Naive thymus-derived CD4-positive, alpha-beta T cell (primary cell): ENCODE measurements around the gene FAM187B. TPM values are rescaled to one million over a fixed set of nuclear protein-coding genes. Genes with fewer than 3 reads are reported as not detected.
"Not testable (repeated sequence)": the region's sequence is repeated elsewhere in the genome, so short reads cannot be mapped to it uniquely, and the experiment has no call there.

ENCODE experiments used
- ATAC-seq: fragments of 150-1000 bp; cut with Tn5 transposase; 2 replicates; pipeline ENCODE4 v1.10.0; 2021; ENCODE audit warnings: mild to moderate bottlenecking, moderate library complexity
- CTCF ChIA-PET: fragments of 350-600 bp; sonication (Branson Sonifier 250); formaldehyde crosslinking; loops from one replicate; lab custom pipeline; 2021; ENCODE audit warnings: antibody characterized with exemption; lab: Charles Lee
- POLR2A ChIA-PET: fragments of 350-600 bp; sonication (Branson Sonifier 250); formaldehyde crosslinking; loops from one replicate; lab custom pipeline; 2021; ENCODE audit warnings: antibody characterized with exemption, inconsistent platforms; lab: Charles Lee
- DNase-seq, 9 donors: peaks; one replicate each; pipeline versions ENCODE4 v3.0.0 to v3.0.0-alpha.2; 2020 to 2022; ENCODE audit warnings: mixed read lengths in 1 of 9
- H3K27ac ChIP-seq: one replicate; pipeline ENCODE4 v1.7.0; 2013; ENCODE audit warnings: mild to moderate bottlenecking, low read depth, low read length, moderate library complexity
- H3K27me3 ChIP-seq, 2 donors: one replicate each; pipeline ENCODE4 v1.7.0; 2013; ENCODE audit warnings: low read length in 2 of 2, mild to moderate bottlenecking in 2 of 2, moderate library complexity in 2 of 2; ENCODE audit not compliant: control insufficient read depth in 2 of 2, insufficient read depth in 2 of 2
- H3K36me3 ChIP-seq, 3 experiments: 1 replicate in 2 of 3; 2 replicates in 1 of 3; pipeline ENCODE4 v1.7.0; 2013; ENCODE audit warnings: low read length in 3 of 3, mild to moderate bottlenecking in 3 of 3, moderate library complexity in 1 of 3; ENCODE audit not compliant: insufficient read depth in 3 of 3, control insufficient read depth in 2 of 3
- H3K4me1 ChIP-seq, 2 donors: one replicate each; pipeline ENCODE4 v1.7.0; 2013; ENCODE audit warnings: low read length in 2 of 2, mild to moderate bottlenecking in 2 of 2, moderate library complexity in 1 of 2; ENCODE audit not compliant: control insufficient read depth in 2 of 2, insufficient read depth in 2 of 2
- H3K4me3 ChIP-seq: 2 replicates; pipeline ENCODE4 v1.7.0; 2013; ENCODE audit warnings: mild to moderate bottlenecking, low read length
- H3K9me3 ChIP-seq, 3 experiments: 1 replicate in 2 of 3; 2 replicates in 1 of 3; pipeline ENCODE4 v1.7.0; 2013; ENCODE audit warnings: low read length in 3 of 3; ENCODE audit not compliant: control insufficient read depth in 2 of 3
- H3K27ac Mint-ChIP-seq, 9 donors: one replicate each; pipeline ENCODE4 v1.8.0; 2020 to 2022; ENCODE audit warnings: mixed read lengths in 9 of 9, mild to moderate bottlenecking in 8 of 9, moderate library complexity in 5 of 9, inconsistent platforms in 2 of 9
- H3K27me3 Mint-ChIP-seq, 5 donors: one replicate each; pipeline ENCODE4 v1.8.0; 2021 to 2022; ENCODE audit warnings: mixed read lengths in 5 of 5, mild to moderate bottlenecking in 1 of 5
- H3K36me3 Mint-ChIP-seq, 5 donors: one replicate each; pipeline ENCODE4 v1.8.0; 2020 to 2022; ENCODE audit warnings: mixed read lengths in 5 of 5, mild to moderate bottlenecking in 3 of 5, inconsistent platforms in 1 of 5
- H3K4me1 Mint-ChIP-seq, 7 donors: one replicate each; pipeline ENCODE4 v1.8.0; 2020 to 2022; ENCODE audit warnings: mixed read lengths in 7 of 7, mild to moderate bottlenecking in 3 of 7, inconsistent platforms in 1 of 7
- H3K4me3 Mint-ChIP-seq, 10 donors: one replicate each; pipeline ENCODE4 v1.8.0; 2020 to 2022; ENCODE audit warnings: mild to moderate bottlenecking in 10 of 10, mixed read lengths in 10 of 10, moderate library complexity in 6 of 10, inconsistent platforms in 2 of 10
- H3K9me3 Mint-ChIP-seq, 11 donors: one replicate each; pipeline ENCODE4 v1.8.0; 2020 to 2022; ENCODE audit warnings: mixed read lengths in 11 of 11, mild to moderate bottlenecking in 4 of 11, inconsistent platforms in 1 of 11, moderate library complexity in 1 of 11
- intact Hi-C, 2 donors: fragments of 100-400 bp; cut with micrococcal nuclease; formaldehyde crosslinking; loops; one replicate each; pipeline ENCODE4 v1.15.1; 2023
- polyA plus RNA-seq, 2 donors: library from polyadenylated mRNA; unstranded; fragments of 300-500 nt; fragmentation: Illumina TruSeq; gene quantifications; one replicate each; pipeline ENCODE4 v1.2.3, GENCODE V29; 2021
- total RNA-seq, 6 experiments: library from RNA in 5 of 6; stranded (reverse) in 5 of 6; gene quantifications; 1 replicate in 5 of 6; 2 replicates in 1 of 6; pipeline ENCODE4 v1.2.3 and lab custom pipeline; 2021 to 2026

The FAM187B gene
- total and polyA plus RNA-seq, 7 experiments from 2014 or later: not detected

GRCh38 chr19:35240327-35240726, 11.8 kb upstream of the FAM187B start:
- H3K36me3 ChIP-seq: no peaks in the 10 kb centered on the region
- H3K4me3 ChIP-seq: peak overlapping the region; percentile 8
- intact Hi-C loops: loop anchor here in 1 of 2 donors (2.0 kb wide), 1 partner anchor 24 kb away; no protein-coding TSS in a partner anchor
- peaks cover 13 to 17% of the 10 kb centered on the region in 2 donors for H3K4me1 ChIP-seq
- Mint-ChIP-seq H3K27me3 (peaks cover 0 to 39% (median 4%) of the 10 kb centered on the region in 5 donors), H3K36me3 (peaks cover 5 to 16% (median 12%) of the 10 kb centered on the region in 5 donors), H3K4me1 (peaks cover 15 to 41% (median 32%) of the 10 kb centered on the region in 7 donors), H3K4me3 (peak overlapping the region; percentile 34 to 84 (median 68)), H3K27ac (peak overlapping the region; percentile 80 to 97 (median 93)), H3K9me3 (peaks cover 4 to 30% (median 19%) of the 10 kb centered on the region in 11 donors)
- peak; percentile 96 for ATAC-seq
- CTCF ChIA-PET: interaction anchor here (0.9 to 2.5 kb wide), 9 partner anchors 10 to 95 kb away, joined by 3 to 7 read pairs (median 4); no protein-coding TSS in a partner anchor
- POLR2A ChIA-PET: interaction anchor here (0.8 to 3.8 kb wide), 18 partner anchors 10 to 98 kb away, joined by 3 to 20 read pairs (median 4); partner anchors contain the start of genes FXYD5 and FXYD7
- no peaks in the 10 kb centered on the region for H3K27me3 ChIP-seq
- DNase-seq: peak in 8 of 9 donors; percentile 14 to 80 (median 69)
- H3K9me3 ChIP-seq: peaks cover 0 to 8% (median 7%) of the 10 kb centered on the region in 3 experiments
- H3K27ac ChIP-seq: peak overlapping the region; percentile 53

GRCh38 chr19:35239597-35239996, 11.1 kb upstream of the FAM187B start:
- Mint-ChIP-seq H3K4me3 (peak overlapping the region in 6 of 10 donors; percentile 54 to 84 (median 68)), H3K4me1 (peaks cover 15 to 45% (median 35%) of the 10 kb centered on the region in 7 donors), H3K27ac (peak overlapping the region in 8 of 9 donors; percentile 85 to 97 (median 93)), H3K9me3 (peaks cover 4 to 29% (median 17%) of the 10 kb centered on the region in 11 donors), H3K36me3 (peaks cover 5 to 18% (median 12%) of the 10 kb centered on the region in 5 donors), H3K27me3 (peaks cover 0 to 35% (median under 1%) of the 10 kb centered on the region in 5 donors)
- ChIA-PET CTCF (interaction anchor here (0.8 to 1.8 kb wide), 5 partner anchors 11 to 94 kb away, joined by 3 to 5 read pairs (median 3); no protein-coding TSS in a partner anchor), POLR2A (interaction anchor here (0.7 to 3.8 kb wide), 15 partner anchors 10 to 97 kb away, joined by 3 to 20 read pairs (median 4); partner anchors contain the start of gene FXYD7)
- H3K27ac ChIP-seq, H3K36me3 ChIP-seq, DNase-seq, H3K9me3 ChIP-seq, intact Hi-C loops, H3K27me3 ChIP-seq, H3K4me3 ChIP-seq, ATAC-seq: not testable (repeated sequence)
- peaks cover 13 to 17% of the 10 kb centered on the region in 2 donors for H3K4me1 ChIP-seq

- POLR2A ChIA-PET: interaction anchor here (0.5 to 2.6 kb wide), 12 partner anchors 12 to 91 kb away, joined by 3 to 16 read pairs (median 6); partner anchors contain the start of gene FXYD5
- H3K27ac Mint-ChIP-seq: peak overlapping the region in 6 of 9 donors; percentile 11 to 62 (median 26)
- intact Hi-C loops: loop anchor here in 1 of 2 donors (1.0 kb wide), 1 partner anchor 115 kb away; no protein-coding TSS in a partner anchor
Observed at GRCh38 chr19:35236638-35237400, 8.3 kb upstream of the FAM187B start.

DNA sequence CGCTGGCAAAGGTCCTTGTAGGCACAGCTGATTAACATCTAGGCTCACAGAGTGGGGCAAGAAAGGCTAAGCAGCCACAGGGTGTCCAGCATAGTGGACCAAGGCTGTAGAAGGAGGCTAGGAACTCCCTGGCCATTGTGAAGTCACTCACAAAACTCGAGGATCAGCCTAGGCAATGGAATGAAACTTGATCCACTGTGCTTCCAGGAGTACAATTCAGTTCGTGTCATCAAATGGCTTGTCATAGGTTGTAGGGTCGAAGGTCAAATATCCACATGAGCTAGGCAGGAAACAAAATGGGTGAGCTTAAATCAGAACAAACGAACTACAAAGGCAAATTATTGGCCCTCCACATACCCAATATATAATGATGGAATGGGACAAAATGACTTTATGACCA, 4.4 kb upstream of the FAM187B start:
- no peaks in the 10 kb centered on the region for H3K9me3 ChIP-seq
- ATAC-seq (no peak), DNase-seq (peak in 1 of 9 donors; percentile 1)
- ChIA-PET CTCF (interaction anchor here (0.5 to 0.6 kb wide), 2 partner anchors 20 to 85 kb away, joined by 3 to 5 read pairs; no protein-coding TSS in a partner anchor), POLR2A (interaction anchor here (0.9 to 1.4 kb wide), 2 partner anchors 20 to 30 kb away, joined by 3 to 6 read pairs; no protein-coding TSS in a partner anchor)
- H3K4me3 Mint-ChIP-seq: no peak overlapping the region
- peaks cover 3 to 14% (median 7%) of the 10 kb centered on the region in 7 donors for H3K4me1 Mint-ChIP-seq
- H3K4me3 ChIP-seq: no peak overlapping the region
- H3K27ac Mint-ChIP-seq: peak overlapping the region in 4 of 9 donors; percentile 27 to 38 (median 32)
- H3K9me3 Mint-ChIP-seq: no peaks in the 10 kb centered on the region
- no peaks in the 10 kb centered on the region for H3K36me3 ChIP-seq
- H3K36me3 Mint-ChIP-seq: peaks cover 0 to 4% (median 0%) of the 10 kb centered on the region in 5 donors
- peaks cover 0 to 10% (median 0%) of the 10 kb centered on the region in 5 donors for H3K27me3 Mint-ChIP-seq
- intact Hi-C loops: no loop called here
- no peak overlapping the region for H3K27ac ChIP-seq
- H3K4me1 ChIP-seq: no peaks in the 10 kb centered on the region
- H3K27me3 ChIP-seq: no peaks in the 10 kb centered on the region

More at GRCh38 chr19:35236638-35237400, 8.3 kb upstream of the FAM187B start:
- Mint-ChIP-seq H3K27me3 (peaks cover 0 to 20% (median 0%) of the 10 kb centered on the region in 5 donors), H3K9me3 (peaks cover 0 to 15% (median 11%) of the 10 kb centered on the region in 11 donors), H3K4me1 (peaks cover 13 to 45% (median 35%) of the 10 kb centered on the region in 7 donors), H3K36me3 (peaks cover 5 to 16% (median 8%) of the 10 kb centered on the region in 5 donors), H3K4me3 (no peak overlapping the region)
- Histone ChIP-seq H3K36me3 (no peaks in the 10 kb centered on the region), H3K4me1 (peaks cover 13 to 17% of the 10 kb centered on the region in 2 donors), H3K27me3 (no peaks in the 10 kb centered on the region), H3K4me3 (no peak overlapping the region), H3K27ac (no peak overlapping the region), H3K9me3 (peaks cover 0 to 5% (median 5%) of the 10 kb centered on the region in 3 experiments)
- DNase-seq (peak in 3 of 9 donors; percentile 15 to 35 (median 23)), ATAC-seq (no peak)
- CTCF ChIA-PET: interaction anchor here (0.6 to 2.4 kb wide), 7 partner anchors 23 to 258 kb away, joined by 3 to 7 read pairs (median 4); no protein-coding TSS in a partner anchor

DNA sequence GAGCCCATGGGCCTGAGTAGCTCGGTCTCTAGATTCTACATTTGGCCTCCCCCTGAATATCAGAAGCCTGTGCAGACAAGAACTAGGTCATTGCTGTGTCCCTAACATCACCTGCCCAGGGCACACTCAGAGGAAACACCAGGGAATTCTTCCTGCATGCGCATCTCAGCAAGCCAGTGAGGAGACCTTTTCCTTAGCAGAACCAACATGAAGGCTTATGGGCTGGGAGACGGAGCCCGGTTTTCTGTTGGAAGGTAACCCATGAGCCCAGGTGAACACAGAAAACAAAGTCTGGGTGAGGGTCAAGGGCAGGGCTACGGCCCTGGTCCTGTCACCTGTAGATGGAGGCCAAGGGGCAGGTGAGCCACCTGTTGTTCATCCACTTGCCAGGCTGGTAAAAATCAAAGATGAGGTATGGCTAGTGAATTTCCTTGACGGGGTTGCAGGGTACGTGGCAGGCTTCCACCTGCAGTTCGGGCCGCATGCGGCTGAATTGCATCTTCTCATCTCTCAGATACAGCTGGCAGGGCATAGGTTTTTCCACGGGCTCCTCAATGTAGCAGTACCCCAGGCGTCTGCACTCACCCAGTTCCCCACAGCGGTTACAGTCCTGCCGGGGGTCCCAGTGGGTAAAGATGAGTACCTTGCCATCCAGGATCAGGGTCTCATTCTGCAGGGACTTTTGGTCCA, 3.6 kb upstream of the FAM187B start:
- intact Hi-C loops: no loop called here
- no peaks in the 10 kb centered on the region for H3K9me3 Mint-ChIP-seq
- peak overlapping the region in 2 of 9 donors; percentile 27 to 28 for H3K27ac Mint-ChIP-seq
- H3K36me3 Mint-ChIP-seq: peaks cover 0 to 4% (median 0%) of the 10 kb centered on the region in 5 donors
- no peak overlapping the region for H3K27ac ChIP-seq
- no peak overlapping the region for H3K4me3 ChIP-seq
- no peaks in the 10 kb centered on the region for H3K36me3 ChIP-seq
- peaks cover 0 to 7% (median 0%) of the 10 kb centered on the region in 5 donors for H3K27me3 Mint-ChIP-seq
- H3K4me1 Mint-ChIP-seq: peaks cover 0 to 11% (median 7%) of the 10 kb centered on the region in 7 donors
- ATAC-seq (no peak), DNase-seq (peak in 1 of 9 donors; percentile 15)
- ChIA-PET CTCF (no interaction called here), POLR2A (interaction anchor here (0.9 to 1.4 kb wide), 3 partner anchors 19 to 69 kb away, joined by 3 read pairs; no protein-coding TSS in a partner anchor)
- no peaks in the 10 kb centered on the region for H3K9me3 ChIP-seq
- H3K27me3 ChIP-seq: no peaks in the 10 kb centered on the region
- H3K4me1 ChIP-seq: no peaks in the 10 kb centered on the region
- H3K4me3 Mint-ChIP-seq: no peak overlapping the region
